Measurements from ENCODE around the gene OOSP1.

DNA sequence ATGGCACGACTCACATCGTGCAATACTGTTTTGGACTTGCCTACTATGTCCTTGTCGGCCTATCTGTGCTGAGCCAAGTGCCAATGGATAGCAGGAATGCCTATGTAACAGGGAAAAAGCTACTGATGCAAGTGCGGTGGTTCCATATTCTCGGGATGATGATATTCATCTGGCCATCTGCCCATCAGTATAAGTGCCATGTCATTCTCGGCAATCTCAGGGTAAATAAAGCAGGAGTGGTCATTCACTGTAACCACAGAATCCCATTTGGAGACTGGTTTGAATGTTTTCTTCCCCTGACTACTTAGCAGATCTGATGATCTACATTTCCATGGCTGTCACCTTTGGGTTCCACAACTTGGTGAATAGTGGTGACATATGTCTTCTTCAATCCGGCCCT is 39.6 kb upstream of the OOSP1 start:
- TF ChIP-seq POLR2A (IDR thresholded peaks at IDR 0.05; ENCODE audit: low read depth, low read length), result no peak
- TF ChIP-seq, protein P1, sequence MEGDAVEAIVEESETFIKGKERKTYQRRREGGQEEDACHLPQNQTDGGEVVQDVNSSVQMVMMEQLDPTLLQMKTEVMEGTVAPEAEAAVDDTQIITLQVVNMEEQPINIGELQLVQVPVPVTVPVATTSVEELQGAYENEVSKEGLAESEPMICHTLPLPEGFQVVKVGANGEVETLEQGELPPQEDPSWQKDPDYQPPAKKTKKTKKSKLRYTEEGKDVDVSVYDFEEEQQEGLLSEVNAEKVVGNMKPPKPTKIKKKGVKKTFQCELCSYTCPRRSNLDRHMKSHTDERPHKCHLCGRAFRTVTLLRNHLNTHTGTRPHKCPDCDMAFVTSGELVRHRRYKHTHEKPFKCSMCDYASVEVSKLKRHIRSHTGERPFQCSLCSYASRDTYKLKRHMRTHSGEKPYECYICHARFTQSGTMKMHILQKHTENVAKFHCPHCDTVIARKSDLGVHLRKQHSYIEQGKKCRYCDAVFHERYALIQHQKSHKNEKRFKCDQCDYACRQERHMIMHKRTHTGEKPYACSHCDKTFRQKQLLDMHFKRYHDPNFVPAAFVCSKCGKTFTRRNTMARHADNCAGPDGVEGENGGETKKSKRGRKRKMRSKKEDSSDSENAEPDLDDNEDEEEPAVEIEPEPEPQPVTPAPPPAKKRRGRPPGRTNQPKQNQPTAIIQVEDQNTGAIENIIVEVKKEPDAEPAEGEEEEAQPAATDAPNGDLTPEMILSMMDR (IDR thresholded peaks at IDR 0.05; ENCODE audit: extremely low read depth in 1 of 2, insufficient read depth in 1 of 2, low read depth in 1 of 2, low read length in 2 of 2), result no peak
- no peak for TF ChIP-seq EZH2 (IDR thresholded peaks at IDR 0.05; ENCODE audit: borderline replicate concordance, low read depth, low read length, severe bottlenecking)
- TF ChIP-seq, protein P2, sequence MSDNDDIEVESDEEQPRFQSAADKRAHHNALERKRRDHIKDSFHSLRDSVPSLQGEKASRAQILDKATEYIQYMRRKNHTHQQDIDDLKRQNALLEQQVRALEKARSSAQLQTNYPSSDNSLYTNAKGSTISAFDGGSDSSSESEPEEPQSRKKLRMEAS (IDR thresholded peaks at IDR 0.05; ENCODE audit: insufficient read depth, insufficient read length), result no peak
- no peak for TF ChIP-seq POLR2AphosphoS5 (IDR thresholded peaks at IDR 0.05; ENCODE audit: insufficient read depth, low read depth, low read length)
- TF ChIP-seq MYC (IDR thresholded peaks at IDR 0.05; ENCODE audit: low read depth, low read length), result no peak
- no peak for TF ChIP-seq GATA2 (IDR thresholded peaks at IDR 0.05; ENCODE audit: insufficient read depth, insufficient read length, low read depth, low read length)
- no peak for TF ChIP-seq FOS (IDR thresholded peaks at IDR 0.05; ENCODE audit: borderline replicate concordance, insufficient read depth, low read length)

All from endothelial cell of umbilical vein (primary cell).